ENCODE results near the gene ALOX12B.
A peak's percentile ranks its signal among the peaks of the same experiment; 100 is the strongest.

ALOX12B gene

DNA sequence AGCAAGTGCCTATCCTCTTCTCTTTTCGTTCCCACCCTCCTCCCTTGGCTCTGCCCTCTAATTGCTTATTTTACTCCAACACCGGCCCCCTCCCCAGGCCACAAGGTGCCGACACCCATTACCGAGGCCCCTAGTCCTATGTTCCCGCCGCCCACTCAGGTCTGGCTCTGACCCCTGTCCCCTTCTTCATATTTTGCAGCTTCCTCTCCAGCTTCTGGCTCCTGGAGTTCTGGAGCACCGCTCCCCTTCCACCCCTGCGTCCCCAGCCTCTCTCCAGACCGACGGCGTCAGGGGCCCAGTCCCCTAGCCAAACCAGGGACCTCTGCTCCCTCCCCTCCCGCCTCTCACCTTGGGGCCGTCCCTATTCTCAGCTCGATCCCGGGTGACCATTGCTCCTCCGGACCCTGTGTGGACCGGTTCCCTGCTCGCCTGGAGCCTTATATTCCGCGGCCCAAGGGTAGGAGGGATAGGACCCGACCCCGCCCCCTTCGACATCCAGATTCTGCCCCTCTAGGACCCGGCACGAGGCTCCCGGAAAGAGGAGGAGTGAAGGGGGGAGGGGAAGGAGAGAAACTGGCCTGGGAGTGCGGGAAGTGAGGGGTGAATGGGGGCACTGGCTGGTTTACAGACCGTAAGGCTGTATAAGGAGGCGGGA lies 36.3 kb upstream of the ALOX12B start, which contains the start of gene HES7:
TSS of gene HES7 (minus strand) at position 412 of the 655 bp plus-strand sequence. CDS start at position 390, 22 bp downstream.
- Histone ChIP-seq H4K20me1 (ENCODE audit: low read depth, low read length) (no peaks in the 10 kb centered on the region), H3K79me2 (ENCODE audit: insufficient read depth, low read length) (no peaks in the 10 kb centered on the region), H3K9ac (ENCODE audit: low read length) (peak within 1 kb of the TSS; percentile 2; the same call in 1 of the 2 replicates), H3K27me3 (ENCODE audit: low read length) (no peaks in the 10 kb centered on the region), H3K4me2 (ENCODE audit: low read depth, low read length, poor library complexity, severe bottlenecking) (peak within 1 kb of the TSS; percentile 98), H3K27ac (ENCODE audit: low read depth, low read length) (no peak within 1 kb of the TSS), H3K4me3 (ENCODE audit: insufficient read depth, low read length, poor library complexity, severe bottlenecking) (peak within 1 kb of the TSS; percentile 59), H3K36me3 (ENCODE audit: low read length) (no peaks in the 10 kb centered on the region), H3K9me2 (replicated peaks; ENCODE audit: insufficient read depth, low read length) (no peaks in the 10 kb centered on the region), H3K9me3 (ENCODE audit: insufficient read depth, low read length) (no peaks in the 10 kb centered on the region), H2AFZ (ENCODE audit: low read depth, low read length, severe bottlenecking) (no peak within 1 kb of the TSS), H3F3A (ENCODE audit: insufficient read depth) (peaks cover 26% of the 10 kb centered on the region)
- no peak for TF ChIP-seq EZH2phosphoT487 (conservative IDR thresholded peaks at IDR 0.05; ENCODE audit: low read length)
- TF ChIP-seq, protein P1, sequence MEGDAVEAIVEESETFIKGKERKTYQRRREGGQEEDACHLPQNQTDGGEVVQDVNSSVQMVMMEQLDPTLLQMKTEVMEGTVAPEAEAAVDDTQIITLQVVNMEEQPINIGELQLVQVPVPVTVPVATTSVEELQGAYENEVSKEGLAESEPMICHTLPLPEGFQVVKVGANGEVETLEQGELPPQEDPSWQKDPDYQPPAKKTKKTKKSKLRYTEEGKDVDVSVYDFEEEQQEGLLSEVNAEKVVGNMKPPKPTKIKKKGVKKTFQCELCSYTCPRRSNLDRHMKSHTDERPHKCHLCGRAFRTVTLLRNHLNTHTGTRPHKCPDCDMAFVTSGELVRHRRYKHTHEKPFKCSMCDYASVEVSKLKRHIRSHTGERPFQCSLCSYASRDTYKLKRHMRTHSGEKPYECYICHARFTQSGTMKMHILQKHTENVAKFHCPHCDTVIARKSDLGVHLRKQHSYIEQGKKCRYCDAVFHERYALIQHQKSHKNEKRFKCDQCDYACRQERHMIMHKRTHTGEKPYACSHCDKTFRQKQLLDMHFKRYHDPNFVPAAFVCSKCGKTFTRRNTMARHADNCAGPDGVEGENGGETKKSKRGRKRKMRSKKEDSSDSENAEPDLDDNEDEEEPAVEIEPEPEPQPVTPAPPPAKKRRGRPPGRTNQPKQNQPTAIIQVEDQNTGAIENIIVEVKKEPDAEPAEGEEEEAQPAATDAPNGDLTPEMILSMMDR (IDR thresholded peaks at IDR 0.05; ENCODE audit: insufficient read depth, low read length, poor library complexity, severe bottlenecking) = no peak

DNA sequence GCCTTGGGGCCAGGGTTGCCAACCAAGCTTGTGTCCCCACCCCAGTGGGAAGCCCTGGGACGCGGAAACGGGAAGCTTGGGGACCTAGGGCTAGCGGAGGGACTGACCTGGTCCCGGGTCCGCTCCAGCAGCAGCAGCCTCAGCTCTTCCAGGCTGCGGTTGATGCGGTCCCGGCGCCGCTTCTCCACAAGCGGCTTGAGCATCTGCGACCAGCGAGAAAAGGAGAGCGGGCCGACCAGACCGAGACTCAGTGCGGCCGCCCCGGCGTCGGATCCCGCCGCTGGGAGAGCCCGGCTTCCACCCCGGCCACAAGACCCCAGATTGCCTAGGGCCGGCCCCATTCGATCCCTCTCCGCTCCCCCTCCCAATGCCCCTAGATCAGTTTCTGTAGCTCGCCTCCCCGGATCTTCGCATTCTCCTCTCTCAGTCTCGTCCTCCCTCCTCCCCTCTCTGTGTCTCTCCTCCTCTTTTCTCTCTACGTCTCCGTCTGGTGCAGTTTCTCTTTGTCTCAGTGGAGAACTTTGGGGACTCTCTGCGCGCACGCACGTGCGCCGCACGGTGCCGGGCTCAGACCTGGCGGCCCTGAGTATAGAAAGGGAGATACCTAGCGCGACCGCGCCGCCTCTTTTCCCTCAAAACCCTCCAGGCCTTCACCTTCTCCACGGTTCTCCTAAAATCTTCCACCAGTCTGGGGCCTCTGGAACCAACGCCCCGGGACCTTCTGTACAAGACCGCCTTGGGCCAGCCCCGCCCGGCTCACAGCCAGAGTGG lies 35.6 kb upstream of the ALOX12B start:
- no peaks in the 10 kb centered on the region for H3K36me3 ChIP-seq (ENCODE audit: low read length)
- H3K27me3 ChIP-seq (ENCODE audit: low read length) = no peaks in the 10 kb centered on the region
- no peak overlapping the region for H3K27ac ChIP-seq (ENCODE audit: low read depth, low read length)
- H3K9me2 ChIP-seq (replicated peaks; ENCODE audit: insufficient read depth, low read length) = no peaks in the 10 kb centered on the region
- peak overlapping the region; percentile 59 for H3K4me3 ChIP-seq (ENCODE audit: insufficient read depth, low read length, poor library complexity, severe bottlenecking)
- H3K9me3 ChIP-seq (ENCODE audit: insufficient read depth, low read length) = no peaks in the 10 kb centered on the region
- H3F3A ChIP-seq (ENCODE audit: insufficient read depth) = peaks cover 27% of the 10 kb centered on the region
- no peak for TF ChIP-seq EZH2phosphoT487 (conservative IDR thresholded peaks at IDR 0.05; ENCODE audit: low read length)
- TF ChIP-seq, protein P1 (IDR thresholded peaks at IDR 0.05; ENCODE audit: insufficient read depth, low read length, poor library complexity, severe bottlenecking) = no peak
- no peaks in the 10 kb centered on the region for H3K79me2 ChIP-seq (ENCODE audit: insufficient read depth, low read length)
- no peak overlapping the region for H2AFZ ChIP-seq (ENCODE audit: low read depth, low read length, severe bottlenecking)
- peak overlapping the region; percentile 2; the same call in 1 of the 2 replicates for H3K9ac ChIP-seq (ENCODE audit: low read length)
- H4K20me1 ChIP-seq (ENCODE audit: low read depth, low read length) = no peaks in the 10 kb centered on the region
- peak overlapping the region; percentile 98 for H3K4me2 ChIP-seq (ENCODE audit: low read depth, low read length, poor library complexity, severe bottlenecking)

DNA sequence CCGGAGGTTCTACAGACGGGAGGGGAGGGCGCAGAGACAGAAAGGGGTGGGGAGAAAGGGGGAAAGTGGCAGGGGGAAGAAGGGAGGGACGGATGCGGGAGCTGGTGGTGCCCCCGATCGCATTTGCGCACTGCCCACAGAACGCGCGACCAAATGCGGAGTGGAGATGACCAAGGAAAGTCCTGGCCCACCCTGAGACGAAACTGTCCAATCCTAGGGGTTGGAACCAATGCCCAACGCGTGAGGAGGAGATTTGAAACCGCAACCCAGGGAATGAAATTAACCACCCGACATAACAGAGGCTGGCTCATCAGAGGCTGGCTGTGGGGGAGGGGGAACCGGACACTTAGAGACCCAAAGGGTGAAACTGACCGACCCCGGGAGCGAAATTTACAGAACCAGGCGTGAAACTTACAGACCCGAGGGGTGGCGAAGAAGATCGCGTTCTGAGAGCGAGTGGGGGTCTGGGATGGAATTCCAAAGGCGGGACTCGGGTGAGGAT lies 35.0 kb upstream of the ALOX12B start:
- Histone ChIP-seq H3K27ac (ENCODE audit: low read depth, low read length) (no peak overlapping the region), H3K9me2 (replicated peaks; ENCODE audit: insufficient read depth, low read length) (no peaks in the 10 kb centered on the region), H3K4me2 (ENCODE audit: low read depth, low read length, poor library complexity, severe bottlenecking) (peak overlapping the region; percentile 98), H3K27me3 (ENCODE audit: low read length) (no peaks in the 10 kb centered on the region), H3K36me3 (ENCODE audit: low read length) (no peaks in the 10 kb centered on the region), H3K4me3 (ENCODE audit: insufficient read depth, low read length, poor library complexity, severe bottlenecking) (peak overlapping the region; percentile 59), H3K79me2 (ENCODE audit: insufficient read depth, low read length) (no peaks in the 10 kb centered on the region), H3F3A (ENCODE audit: insufficient read depth) (peaks cover 27% of the 10 kb centered on the region), H4K20me1 (ENCODE audit: low read depth, low read length) (no peaks in the 10 kb centered on the region), H2AFZ (ENCODE audit: low read depth, low read length, severe bottlenecking) (no peak overlapping the region), H3K9ac (ENCODE audit: low read length) (peak overlapping the region; percentile 48; the same call in 1 of the 2 replicates), H3K9me3 (ENCODE audit: insufficient read depth, low read length) (no peaks in the 10 kb centered on the region)
- TF ChIP-seq, protein P1 (IDR thresholded peaks at IDR 0.05; ENCODE audit: insufficient read depth, low read length, poor library complexity, severe bottlenecking) = no peak
- TF ChIP-seq EZH2phosphoT487 (conservative IDR thresholded peaks at IDR 0.05; ENCODE audit: low read length) = no peak
